UCSD-AML1 (cell line): ENCODE results near the gene INTS12.
"Not testable (repeated sequence)": the region's sequence is repeated elsewhere in the genome, so short reads cannot be mapped to it uniquely, and the experiment has no call there.

Source experiments
- DNase-seq: peaks from one replicate; lab custom pipeline; 2025; ENCODE audit not compliant: unreplicated experiment; lab: John Stamatoyannopoulos, UW

Gene INTS12, protein sequence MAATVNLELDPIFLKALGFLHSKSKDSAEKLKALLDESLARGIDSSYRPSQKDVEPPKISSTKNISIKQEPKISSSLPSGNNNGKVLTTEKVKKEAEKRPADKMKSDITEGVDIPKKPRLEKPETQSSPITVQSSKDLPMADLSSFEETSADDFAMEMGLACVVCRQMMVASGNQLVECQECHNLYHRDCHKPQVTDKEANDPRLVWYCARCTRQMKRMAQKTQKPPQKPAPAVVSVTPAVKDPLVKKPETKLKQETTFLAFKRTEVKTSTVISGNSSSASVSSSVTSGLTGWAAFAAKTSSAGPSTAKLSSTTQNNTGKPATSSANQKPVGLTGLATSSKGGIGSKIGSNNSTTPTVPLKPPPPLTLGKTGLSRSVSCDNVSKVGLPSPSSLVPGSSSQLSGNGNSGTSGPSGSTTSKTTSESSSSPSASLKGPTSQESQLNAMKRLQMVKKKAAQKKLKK

DNA sequence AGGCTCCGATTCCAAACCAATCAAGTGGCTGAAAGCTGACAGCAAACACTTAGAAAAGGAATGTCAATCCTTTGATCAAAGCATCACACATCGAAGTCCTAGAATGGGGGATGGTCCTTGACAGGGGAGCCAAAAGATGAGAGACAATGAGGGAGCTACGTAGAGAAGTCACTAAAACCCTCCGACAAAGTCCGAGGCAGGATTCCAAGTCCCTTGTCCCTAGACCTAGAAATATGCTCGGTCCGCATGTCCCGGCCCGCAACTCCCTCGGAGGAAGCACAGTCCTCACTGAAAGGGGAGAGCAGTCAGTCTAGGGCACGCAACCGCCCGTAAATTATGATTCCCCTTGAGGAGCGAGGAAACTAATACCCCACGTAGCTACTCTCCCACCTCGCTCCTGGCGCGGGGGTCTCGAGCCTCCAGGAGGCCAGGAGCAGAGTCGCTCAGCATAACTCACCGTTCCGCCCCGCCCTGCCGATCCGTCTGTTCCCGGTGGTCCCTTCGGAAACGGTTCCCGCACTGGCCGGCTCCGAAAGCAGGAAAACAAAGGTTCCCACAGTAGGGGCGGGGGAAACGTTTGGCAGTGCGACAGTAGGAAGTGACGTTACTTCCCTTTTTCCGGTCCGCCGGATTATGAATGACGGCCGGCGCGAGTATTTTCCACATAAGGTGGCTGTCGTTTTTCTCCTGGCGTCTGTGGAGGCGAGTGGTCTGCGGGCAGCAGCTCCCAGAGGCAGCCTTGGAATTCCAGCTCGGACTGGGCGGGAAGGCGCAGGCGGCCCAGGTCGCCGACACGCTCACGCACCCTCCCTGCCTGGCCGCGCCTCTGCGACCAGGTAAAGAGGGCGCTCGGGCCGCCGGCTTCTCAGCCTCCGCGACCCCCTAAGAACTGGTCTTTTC lies at the start of gene INTS12, which contains the start of gene GSTCD:
TSS of gene INTS12 (minus strand) at position 509 of the 900 bp plus-strand sequence. CDS start 8,684 bp downstream, outside the sequence.
TSS of gene GSTCD (plus strand) at position 604 of the 900 bp plus-strand sequence. CDS start 8,830 bp downstream, outside the sequence.
- DNase-seq: peak; percentile 90

DNA sequence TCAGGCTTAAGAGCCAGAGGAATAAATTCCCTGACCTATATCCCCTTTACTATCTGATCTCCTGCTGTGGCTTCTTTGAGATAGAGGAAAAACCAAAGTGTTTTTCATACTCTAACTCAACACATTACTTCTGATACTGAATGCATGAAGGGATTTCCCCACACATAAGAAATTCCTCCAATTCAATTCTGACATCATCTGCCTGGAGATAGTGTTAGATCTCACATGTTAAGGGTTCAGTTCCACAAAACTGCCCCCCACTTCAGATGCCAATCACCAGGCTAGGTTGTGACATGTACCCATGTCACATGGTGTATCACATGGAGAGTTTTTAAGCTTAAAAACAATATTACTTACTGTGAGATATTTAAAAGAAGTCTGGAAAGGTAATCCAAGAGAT lies 46.9 kb upstream of the INTS12 start:
- DNase-seq: no peak

DNA sequence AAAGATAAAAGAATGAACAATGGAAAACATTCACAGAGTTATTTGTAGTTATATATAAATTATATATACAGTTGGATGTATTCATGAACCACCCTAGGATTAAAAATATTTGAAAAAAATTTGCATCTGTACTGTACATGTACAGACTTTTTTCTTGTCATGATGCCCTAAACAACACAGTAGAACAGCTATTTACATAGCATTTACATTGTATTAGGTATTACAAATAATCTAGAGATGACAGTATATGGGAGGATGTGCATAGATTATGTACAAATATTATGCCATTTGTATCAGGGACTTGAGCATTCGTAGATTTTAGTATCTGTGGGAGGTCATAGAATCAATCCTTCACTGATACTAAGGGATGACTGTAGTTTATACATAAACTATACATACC lies 44.9 kb upstream of the INTS12 start:
- DNase-seq: no peak

DNA sequence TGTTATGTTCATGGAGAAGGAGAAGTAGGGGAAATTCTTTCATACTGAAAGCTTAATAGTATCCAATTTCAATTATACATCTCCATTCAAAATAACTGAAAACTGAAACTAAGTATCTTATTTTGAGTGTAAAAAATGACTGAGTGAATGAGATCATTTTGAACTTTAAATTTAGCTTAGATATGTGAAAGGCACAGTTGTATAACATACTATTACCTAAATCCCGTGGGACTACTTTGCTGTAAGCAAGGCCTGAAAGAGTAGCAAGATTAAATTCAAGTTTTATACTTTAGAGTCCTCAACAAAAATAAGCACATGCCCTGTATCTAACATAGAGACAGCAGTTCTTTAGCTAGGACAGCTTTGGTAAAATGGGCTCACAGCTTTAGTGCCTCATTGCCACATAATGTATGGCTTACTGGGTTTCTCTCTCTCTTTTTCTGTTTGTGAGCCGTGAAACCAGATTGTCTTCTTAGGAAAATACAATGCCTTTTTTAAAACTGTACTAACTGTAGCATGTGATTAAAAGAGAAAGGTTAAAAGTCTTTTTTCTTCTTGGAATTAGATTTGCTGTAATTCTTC lies 43.3 kb upstream of the INTS12 start:
- DNase-seq: no peak

DNA sequence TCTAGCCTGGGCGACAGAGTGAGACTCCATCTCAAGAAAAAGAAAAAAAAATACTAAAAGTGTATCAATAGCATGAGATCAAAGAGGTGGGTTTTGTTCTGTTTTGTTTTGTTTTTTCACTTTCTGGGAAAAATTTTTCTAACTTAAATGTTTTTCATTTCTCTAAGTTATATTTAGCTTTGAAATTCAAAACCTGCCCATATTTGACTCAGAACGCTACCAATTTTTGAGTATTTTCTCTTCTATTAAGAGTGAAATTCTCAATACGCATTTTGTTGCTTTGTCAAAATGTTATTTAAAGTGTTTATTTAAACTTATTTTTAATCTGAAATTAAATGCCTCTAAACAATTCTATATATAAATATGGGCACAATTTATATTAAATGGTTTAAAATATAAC lies 39.7 kb upstream of the INTS12 start:
- DNase-seq: no peak

DNA sequence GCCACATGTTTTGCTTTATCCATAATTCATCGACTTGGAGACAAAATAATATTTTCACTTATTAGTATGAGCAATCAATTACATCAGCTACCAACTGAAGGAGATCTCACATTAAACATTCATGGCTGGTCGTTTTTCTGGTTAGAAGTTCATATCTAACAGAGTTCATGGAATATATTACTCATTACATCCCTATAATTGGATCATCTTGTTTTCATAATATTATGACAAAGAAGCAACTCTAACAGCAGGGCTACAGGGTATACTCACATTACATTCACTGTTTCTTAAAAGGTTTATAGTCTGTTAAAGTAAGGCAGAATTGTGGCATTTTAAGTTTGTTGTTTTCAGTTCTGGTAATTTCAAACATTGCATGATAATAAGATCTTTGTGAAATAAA lies 33.1 kb upstream of the INTS12 start:
- DNase-seq: no peak

DNA sequence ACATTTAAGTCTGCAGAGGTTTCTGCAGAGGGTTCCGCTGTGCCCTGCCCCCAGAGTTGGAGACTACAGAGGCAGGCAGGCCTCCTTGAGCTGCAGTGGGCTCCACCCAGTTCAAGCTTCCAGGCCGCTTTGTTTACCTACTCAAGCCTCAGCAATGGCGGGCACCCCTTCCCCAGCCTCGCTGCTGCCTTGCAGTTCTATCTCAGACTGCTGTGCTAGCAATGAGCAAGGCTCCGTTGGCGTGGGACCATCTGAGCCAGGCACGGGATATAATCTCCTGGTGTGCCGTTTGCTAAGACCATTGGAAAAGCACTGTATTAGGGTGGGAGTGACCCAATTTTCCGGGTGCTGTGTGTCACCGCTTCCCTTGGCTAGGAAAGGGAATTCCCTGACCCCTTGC lies 26.7 kb upstream of the INTS12 start:
- not testable (repeated sequence) for DNase-seq

DNA sequence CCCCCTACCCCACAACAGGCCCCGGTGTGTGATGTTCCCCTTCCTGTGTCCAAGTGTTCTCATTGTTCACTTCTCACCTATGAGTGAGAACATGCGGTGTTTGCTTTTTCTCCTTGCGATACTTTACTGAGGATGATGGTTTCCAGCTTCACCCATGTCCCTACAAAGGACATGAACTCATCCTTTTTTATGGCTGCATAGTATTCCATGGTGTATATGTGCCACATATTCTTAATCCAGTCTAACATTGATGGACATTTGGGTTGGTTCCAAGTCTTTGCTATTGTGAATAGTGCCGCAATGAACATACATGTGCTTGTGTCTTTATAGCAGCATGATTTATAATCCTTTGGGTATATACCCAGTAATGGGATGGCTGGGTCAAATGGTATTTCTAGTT lies 21.4 kb upstream of the INTS12 start:
- not testable (repeated sequence) for DNase-seq

DNA sequence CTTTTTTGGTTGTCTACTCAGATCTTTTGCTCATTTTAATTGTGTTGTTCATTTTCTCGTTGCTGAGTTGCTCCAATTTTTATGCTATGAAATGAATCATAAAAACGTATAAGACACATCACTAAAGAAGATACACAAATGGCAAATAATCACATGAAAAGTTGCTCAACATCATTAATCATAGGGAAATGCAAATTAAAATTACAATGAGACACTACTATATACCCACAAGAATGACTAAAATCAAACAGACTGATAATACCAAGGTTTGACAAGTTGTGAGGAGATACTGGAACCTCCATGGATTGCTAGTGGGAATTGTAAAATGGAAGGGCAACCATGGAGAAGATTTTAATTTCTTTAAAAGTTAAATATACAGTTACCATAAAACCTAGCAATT lies 17.1 kb upstream of the INTS12 start:
- DNase-seq: no peak

DNA sequence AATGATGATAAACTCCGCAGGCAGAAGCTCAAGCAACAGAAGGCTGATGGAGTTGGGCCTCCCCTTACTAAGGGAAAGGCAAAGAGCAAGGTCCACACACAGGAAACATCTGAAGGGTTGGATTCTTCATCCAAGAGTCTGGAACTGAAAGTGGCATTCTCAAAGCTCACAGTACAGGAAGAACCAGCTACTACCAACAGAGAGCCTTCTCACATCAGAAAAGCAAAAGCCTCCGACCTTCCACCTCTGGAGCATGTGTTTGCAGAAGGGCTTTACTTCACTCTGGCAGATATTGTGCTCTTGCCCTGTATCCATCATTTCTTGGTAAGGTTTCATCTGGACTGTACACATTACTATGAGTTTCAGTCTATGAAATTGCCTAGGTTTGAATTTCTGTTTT lies 10.7 kb upstream of the INTS12 start:
- DNase-seq: no peak

DNA sequence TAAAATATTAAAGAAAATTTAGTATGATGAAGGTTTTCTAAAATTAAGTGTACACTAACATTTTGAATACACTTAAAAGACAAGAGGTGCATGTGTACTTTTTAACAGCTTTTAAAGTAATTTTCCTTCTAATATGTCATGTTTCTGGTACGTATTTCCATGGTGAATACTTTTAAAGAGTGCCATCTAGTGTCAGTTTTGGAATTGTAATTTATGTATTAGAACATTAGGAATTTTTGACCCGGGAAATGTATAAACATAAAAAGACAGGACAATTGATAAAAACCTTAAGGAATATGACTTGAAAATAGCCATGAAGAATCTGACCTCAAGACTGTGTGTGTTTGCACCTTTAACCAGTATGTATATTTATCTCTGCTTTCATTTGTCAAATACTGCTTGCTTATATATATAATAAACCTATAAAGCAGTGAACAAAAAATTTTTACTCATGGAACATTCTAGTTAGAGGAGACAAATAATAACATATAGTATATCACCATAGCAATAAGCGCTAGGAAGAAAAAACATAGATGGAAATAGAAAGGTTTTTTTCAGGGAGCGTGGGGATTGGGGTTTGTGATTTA lies 7.3 kb upstream of the INTS12 start:
- no peak for DNase-seq

DNA sequence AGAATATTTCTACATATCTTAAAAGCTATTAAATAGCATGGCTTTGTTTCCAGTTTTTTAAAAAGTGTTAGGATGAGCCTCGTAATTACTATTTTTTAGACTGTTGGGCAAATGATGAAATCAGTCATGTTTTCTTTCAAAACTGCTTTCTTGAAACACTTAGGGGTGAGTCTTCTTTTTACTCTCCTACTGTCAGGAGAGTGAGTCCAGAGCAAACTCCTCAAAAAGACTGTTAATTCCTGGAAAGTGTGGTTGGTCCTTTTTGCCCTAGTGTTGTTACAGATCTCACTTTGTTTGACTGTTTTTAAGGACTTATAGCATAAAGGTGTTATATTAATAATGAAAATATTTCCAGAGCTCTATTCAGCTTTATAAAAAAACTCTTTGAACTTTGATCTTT lies 6.4 kb upstream of the INTS12 start:
- no peak for DNase-seq

DNA sequence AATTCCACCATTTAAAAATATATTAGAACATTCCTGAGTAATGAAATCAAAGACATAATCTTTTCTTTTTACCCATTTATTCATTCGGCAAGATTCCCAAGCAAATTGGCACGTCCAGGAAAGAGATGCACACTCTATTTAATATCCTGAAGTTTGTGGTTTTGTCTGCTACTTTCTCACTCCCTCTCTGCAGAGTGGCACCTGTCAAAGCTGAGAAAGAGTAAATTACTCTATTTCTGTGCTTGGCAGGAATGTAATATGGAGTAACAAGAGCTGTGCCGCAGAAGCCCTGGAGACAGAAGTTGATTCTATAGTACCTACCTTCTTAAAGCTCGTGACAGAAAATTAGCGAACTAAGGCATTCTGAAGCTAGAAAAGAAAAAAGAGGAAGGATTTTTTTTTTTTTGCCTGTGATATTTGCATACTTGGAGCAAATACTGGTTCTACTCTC lies 5.6 kb upstream of the INTS12 start:
- DNase-seq: peak; percentile 11

DNA sequence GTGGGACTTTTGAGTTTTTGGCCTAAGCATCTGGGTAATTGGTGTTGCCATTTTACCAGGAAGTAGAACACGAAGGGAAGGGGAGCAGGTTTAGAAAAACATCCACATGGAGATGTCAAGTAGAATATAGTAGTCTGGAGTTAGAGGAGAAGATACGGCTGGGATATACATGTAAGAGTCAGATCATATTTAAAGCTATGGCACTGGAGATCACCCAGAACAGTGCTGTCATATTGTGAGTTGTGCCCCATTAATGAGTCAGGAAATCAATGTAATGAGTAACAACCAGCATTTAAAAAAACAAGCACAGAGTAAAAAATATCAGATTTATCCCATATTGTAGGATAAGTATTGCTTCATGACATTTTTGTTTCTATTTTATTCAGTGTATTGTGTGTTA lies 4.3 kb upstream of the INTS12 start:
- DNase-seq: no peak

DNA sequence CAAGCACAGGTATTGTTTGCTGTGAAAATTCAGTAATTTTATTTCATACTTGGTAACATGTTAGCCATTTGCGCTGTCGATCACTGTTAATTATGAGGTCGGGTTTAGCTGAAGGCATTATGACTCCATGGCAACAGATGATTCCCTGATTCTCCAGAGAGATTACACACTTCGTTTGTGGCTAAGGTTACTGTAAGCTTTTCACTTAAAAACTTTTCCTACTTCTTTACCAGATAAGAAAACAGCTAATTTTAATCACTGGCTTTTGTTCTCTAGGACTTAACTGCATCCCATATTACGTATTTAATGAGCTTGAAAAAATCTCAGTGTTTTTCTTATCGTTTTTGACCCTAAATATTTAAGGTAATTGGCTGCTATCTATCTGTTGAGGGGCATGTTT lies 2.2 kb upstream of the INTS12 start:
- no peak for DNase-seq

DNA sequence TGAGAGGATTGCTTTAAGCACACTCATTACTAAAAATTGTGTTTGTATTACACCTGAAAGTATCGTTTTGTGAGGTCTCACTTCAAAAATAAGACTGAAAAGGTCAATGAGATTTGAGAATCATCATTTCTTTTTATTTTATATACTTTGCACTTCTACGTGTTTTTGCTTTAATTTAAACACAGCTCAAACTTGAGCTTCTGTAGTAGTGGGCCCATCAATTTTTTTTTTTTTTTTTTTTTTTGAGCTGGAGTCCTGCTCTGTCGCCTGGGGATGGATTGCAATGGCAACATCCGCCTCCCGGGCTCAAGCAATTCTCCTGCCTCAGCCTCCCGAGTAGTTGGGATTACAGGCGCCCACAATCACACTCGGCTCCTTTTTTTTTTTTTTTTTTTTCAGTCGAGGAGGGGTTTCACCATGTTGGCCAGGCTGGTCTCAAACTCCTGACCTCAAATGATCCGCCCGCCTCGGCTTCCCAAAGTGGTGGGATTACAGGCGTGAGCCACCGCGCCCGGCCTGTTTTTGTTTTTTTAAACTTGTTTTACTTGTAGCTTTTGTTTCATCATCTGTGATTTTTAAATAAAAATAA lies 1.6 kb upstream of the INTS12 start:
- no peak for DNase-seq

DNA sequence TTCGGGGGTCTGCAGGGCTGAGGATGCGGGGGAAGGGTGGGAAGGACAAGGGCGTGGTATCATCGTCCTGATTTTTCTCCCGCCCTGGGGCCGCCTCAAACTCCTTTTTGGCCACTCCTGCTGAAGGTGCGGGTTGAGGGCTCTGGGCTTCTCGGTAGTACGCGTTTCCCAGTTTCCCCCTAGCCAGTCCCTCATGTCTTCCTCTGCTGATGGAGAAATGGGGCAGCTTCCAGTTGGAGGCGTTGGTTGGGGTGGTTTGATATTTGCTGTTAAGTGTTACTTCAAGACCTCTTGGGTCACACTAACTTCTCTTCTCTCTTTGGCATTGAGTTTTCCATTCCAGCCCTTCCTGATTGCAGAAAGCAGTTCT lies 577 bp upstream of the INTS12 start:
- DNase-seq: peak; percentile 59

DNA sequence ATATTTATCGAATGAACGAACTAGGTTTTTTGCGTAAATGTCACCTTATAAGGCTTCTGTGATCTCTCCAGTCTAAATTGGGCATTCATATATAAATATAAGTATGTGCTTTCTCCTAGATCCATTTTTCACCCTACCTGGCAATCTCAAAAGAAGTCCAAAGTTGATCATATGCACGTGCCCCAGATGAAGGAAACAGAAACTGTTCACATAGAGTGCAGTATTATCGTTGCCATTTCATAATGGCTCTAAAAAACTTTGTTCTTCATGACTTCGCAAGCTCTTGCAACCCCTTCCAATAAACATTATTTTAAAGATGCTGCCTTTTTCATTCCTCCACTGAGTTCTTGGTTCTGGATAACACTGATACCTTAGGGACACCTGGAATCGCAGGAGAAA lies 708 bp downstream of the INTS12 start:
- no peak for DNase-seq

DNA sequence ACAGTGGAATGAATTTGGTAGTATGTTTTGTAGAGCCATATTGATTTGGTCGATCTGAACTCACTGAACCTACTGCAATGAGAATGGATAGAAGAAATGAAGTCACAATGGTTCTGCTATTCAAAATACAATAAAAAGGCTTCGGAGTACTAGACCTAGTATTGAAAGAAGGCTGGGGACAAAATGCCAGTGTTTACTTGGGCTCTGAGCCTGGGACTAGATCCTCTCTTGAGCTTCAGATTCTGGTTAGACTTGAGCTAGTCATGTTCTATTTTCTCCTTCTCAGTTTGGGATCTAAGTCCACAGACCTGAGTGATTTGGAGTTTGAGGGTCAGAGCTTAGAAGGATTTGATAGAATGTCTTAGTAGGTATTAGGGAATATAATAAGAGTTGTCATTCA lies 9.9 kb downstream of the INTS12 start:
- DNase-seq: no peak

DNA sequence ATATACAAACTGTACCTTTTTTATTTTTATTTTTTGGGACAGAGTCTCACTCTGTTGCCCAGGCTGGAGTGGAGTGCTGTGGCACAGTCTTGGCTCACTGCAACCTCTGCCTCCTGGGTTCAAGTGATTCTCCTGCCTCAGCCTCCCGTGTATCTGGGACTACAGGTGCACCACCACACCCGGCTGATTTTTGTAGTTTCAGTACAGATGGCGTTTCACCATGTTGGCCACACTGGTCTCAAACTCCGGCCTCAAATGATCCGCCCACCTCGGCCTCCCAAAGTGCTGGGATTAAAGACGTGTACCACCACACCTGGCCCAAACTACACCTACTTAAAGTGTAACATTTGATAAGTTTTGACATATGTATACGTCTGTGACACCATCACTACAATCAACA lies 12.7 kb downstream of the INTS12 start:
- not testable (repeated sequence) for DNase-seq

DNA sequence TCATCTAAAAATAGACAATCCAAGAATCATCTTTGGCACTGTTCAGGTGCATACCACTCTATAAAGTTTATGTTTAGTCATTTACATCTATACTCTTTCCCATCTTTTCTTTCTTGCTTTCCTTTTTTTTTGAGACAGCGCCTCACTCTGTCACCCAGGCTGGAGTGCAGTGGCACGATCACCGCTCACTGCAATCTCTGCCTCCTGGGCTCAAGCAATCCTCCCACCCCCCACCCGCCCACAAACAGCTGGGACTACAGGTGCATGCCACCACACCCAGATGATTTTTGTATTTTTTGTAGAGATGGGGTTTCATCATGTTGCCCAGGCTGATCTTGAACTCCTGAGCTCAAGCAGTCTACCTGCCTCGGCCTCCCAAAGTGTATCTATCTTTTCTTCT lies 13.7 kb downstream of the INTS12 start:
- DNase-seq: not testable (repeated sequence)
